Body of pancreas (tissue), 4 donors: ENCODE data around the gene TSSK1B. TPM values are rescaled to one million over a fixed set of nuclear protein-coding genes. Genes with fewer than 3 reads are reported as not detected.

Experiments
- ATAC-seq: fragments of 150-250 bp; one replicate; pipeline ENCODE4 v1.9.1; 2016
- DNase-seq, 4 donors: peaks; one replicate each; pipeline ENCODE4 v3.0.0-alpha.2; 2019
- H3K27ac ChIP-seq, 4 donors: fragments of 200-600 bp; sonication (generic); 1 replicate in 3 of 4; 2 replicates in 1 of 4; pipeline versions ENCODE4 v1.5.1 to v1.6.1; 2016 to 2019; ENCODE audit warnings: mild to moderate bottlenecking in 1 of 4, mixed read lengths in 1 of 4, moderate library complexity in 1 of 4
- H3K27me3 ChIP-seq, 2 donors: fragments of 200-600 bp; sonication (generic); one replicate each; pipeline ENCODE4 v1.6.0; 2016; ENCODE audit warnings: mild to moderate bottlenecking in 1 of 2
- H3K36me3 ChIP-seq, 2 donors: fragments of 200-600 bp; sonication (generic); replicated peaks in 1 of 2; 2 replicates each; pipeline ENCODE4 v1.5.1; 2016; ENCODE audit warnings: low read depth in 2 of 2; ENCODE audit not compliant: insufficient read depth in 1 of 2
- H3K4me1 ChIP-seq: fragments of 200-600 bp; sonication (generic); one replicate; pipeline ENCODE4 v1.6.0; 2016
- H3K4me3 ChIP-seq, 2 donors: fragments of 200-600 bp; sonication (generic); 1 replicate in 1 of 2; 2 replicates in 1 of 2; pipeline ENCODE4 v1.5.1; 2016 to 2019
- H3K9me3 ChIP-seq, 3 donors: fragments of 200-600 bp; sonication (generic); 1 replicate in 2 of 3; 2 replicates in 1 of 3; pipeline ENCODE4 v1.5.1; 2016
- CTCF ChIP-seq, 7 experiments: fragments of 450-650 bp in 4 of 7; fragments of 200-600 bp in 3 of 7; sonication (generic) in 3 of 7; IDR thresholded peaks; one replicate each; pipeline ENCODE4 v1.5.1; 2016 to 2019; ENCODE audit warnings: antibody characterized with exemption in 7 of 7
- POLR2A ChIP-seq, 3 donors: fragments of 450-650 bp; IDR thresholded peaks; one replicate each; pipeline ENCODE4 v1.6.1; 2016; ENCODE audit warnings: antibody characterized with exemption in 3 of 3, mild to moderate bottlenecking in 2 of 3
- WGBS, 2 donors: methylation state at CpG; one replicate each; pipeline ENCODE4 v1.1.5; 2017; 5-methylcytosine and 5-hydroxymethylcytosine counted together
- intact Hi-C: fragments of 100-400 bp; cut with DNase I; formaldehyde crosslinking; loops from one replicate; pipeline ENCODE4 v1.15.1; 2023
- total RNA-seq, 2 donors: library from RNA; depleted of rRNA; stranded (reverse); fragments of >200 nt; gene quantifications; one replicate each; pipeline ENCODE4 v1.1.0, GENCODE V29; 2016

TSSK1B gene
- total RNA-seq, 2 donors from 2014 or later, result not detected

GRCh38 chr5:113394658-113395057 is 40.1 kb downstream of the TSSK1B start:
- intact Hi-C loops, result no loop called here
- ATAC-seq (no peak), DNase-seq (no peak)
- 58 to 62% methylated on average over 2 of the region's 2 CpGs for WGBS, 2 donors
- Histone ChIP-seq H3K27ac (no peak overlapping the region), H3K4me1 (no peaks in the 10 kb centered on the region), H3K36me3 (no peaks in the 10 kb centered on the region), H3K9me3 (no peaks in the 10 kb centered on the region), H3K4me3 (no peak overlapping the region), H3K27me3 (no peaks in the 10 kb centered on the region)
- no peak for TF ChIP-seq CTCF (IDR thresholded peaks at IDR 0.05)
- no peak for TF ChIP-seq POLR2A (IDR thresholded peaks at IDR 0.05)

GRCh38 chr5:113390224-113390623 is 44.6 kb downstream of the TSSK1B start:
- Histone ChIP-seq H3K27me3 (no peaks in the 10 kb centered on the region), H3K27ac (no peak overlapping the region), H3K9me3 (no peaks in the 10 kb centered on the region), H3K36me3 (no peaks in the 10 kb centered on the region), H3K4me1 (no peaks in the 10 kb centered on the region), H3K4me3 (no peak overlapping the region)
- TF ChIP-seq POLR2A (IDR thresholded peaks at IDR 0.05), result no peak
- TF ChIP-seq CTCF (IDR thresholded peaks at IDR 0.05), result no peak
- DNase-seq (no peak), ATAC-seq (no peak)
- WGBS, 2 donors, result 70 to 84% methylated on average over 1 of the region's 1 CpG
- intact Hi-C loops, result no loop called here

GRCh38 chr5:113389116-113389515 is 45.7 kb downstream of the TSSK1B start:
- H3K27ac ChIP-seq, result no peak overlapping the region
- H3K9me3 ChIP-seq, result no peaks in the 10 kb centered on the region
- no peaks in the 10 kb centered on the region for H3K36me3 ChIP-seq
- no peaks in the 10 kb centered on the region for H3K4me1 ChIP-seq
- intact Hi-C loops, result no loop called here
- no peaks in the 10 kb centered on the region for H3K27me3 ChIP-seq
- TF ChIP-seq CTCF (IDR thresholded peaks at IDR 0.05) (no peak), POLR2A (IDR thresholded peaks at IDR 0.05) (no peak)
- WGBS, 2 donors, result 95 to 96% methylated on average over 4 of the region's 4 CpGs
- DNase-seq (no peak), ATAC-seq (no peak)
- no peak overlapping the region for H3K4me3 ChIP-seq

GRCh38 chr5:113387844-113388243 is 46.9 kb downstream of the TSSK1B start:
- H3K9me3 ChIP-seq, result no peaks in the 10 kb centered on the region
- 82 to 89% methylated on average over 2 of the region's 2 CpGs for WGBS, 2 donors
- DNase-seq (no peak), ATAC-seq (no peak)
- H3K36me3 ChIP-seq, result no peaks in the 10 kb centered on the region
- TF ChIP-seq POLR2A (IDR thresholded peaks at IDR 0.05), result no peak
- TF ChIP-seq CTCF (IDR thresholded peaks at IDR 0.05), result no peak
- intact Hi-C loops, result no loop called here
- H3K4me3 ChIP-seq, result no peak overlapping the region
- no peak overlapping the region for H3K27ac ChIP-seq
- no peaks in the 10 kb centered on the region for H3K27me3 ChIP-seq
- no peaks in the 10 kb centered on the region for H3K4me1 ChIP-seq

- ATAC-seq, result no peak
- DNase-seq, result no peak
- Histone ChIP-seq H3K36me3 (no peaks in the 10 kb centered on the region), H3K9me3 (no peaks in the 10 kb centered on the region), H3K27me3 (no peaks in the 10 kb centered on the region), H3K4me1 (peaks cover 3% of the 10 kb centered on the region), H3K4me3 (no peak overlapping the region), H3K27ac (no peak overlapping the region)
- 74 to 87% methylated on average over 4 of the region's 4 CpGs for WGBS, 2 donors
- no peak for TF ChIP-seq CTCF (IDR thresholded peaks at IDR 0.05)
- no peak for TF ChIP-seq POLR2A (IDR thresholded peaks at IDR 0.05)
- intact Hi-C loops, result no loop called here
Observed at GRCh38 chr5:113384782-113385285, 50.0 kb downstream of the TSSK1B start.
